HepG2 (cell line): ENCODE data around the gene SETD1A. TPM values are rescaled to one million over a fixed set of nuclear protein-coding genes. Genes with fewer than 3 reads are reported as not detected.

Experiments
- AGO1 ChIP-seq: fragments of 200-400 bp; formaldehyde crosslinking; IDR thresholded peaks from 2 replicates; pipeline ENCODE4 v1.6.1; 2017; ENCODE audit warnings: mild to moderate bottlenecking, low read depth, low read length, moderate library complexity; ENCODE audit not compliant: poor library complexity, severe bottlenecking
- ASH2L ChIP-seq: fragments of 300-600, 200-600 bp; sonication (generic); IDR thresholded peaks from 2 replicates; pipeline ENCODE4 v1.7.0; 2017; ENCODE audit warnings: low read depth, mild to moderate bottlenecking, moderate library complexity, mixed read lengths, low read length; ENCODE audit not compliant: insufficient read length
- CHCHD3 ChIP-seq: sonication (generic); formaldehyde crosslinking; IDR thresholded peaks from 2 replicates; pipeline ENCODE4 v1.8.0; 2022; ENCODE audit warnings: mild to moderate bottlenecking, missing genetic modification reagents, moderate library complexity
- EHMT2 ChIP-seq: fragments of 200-600 bp; sonication (generic); IDR thresholded peaks from 2 replicates; pipeline ENCODE4 v1.7.0; 2017; ENCODE audit warnings: antibody characterized with exemption, low read depth, low read length, borderline replicate concordance
- FOXA1 ChIP-seq, 2 experiments: fragments of 450-650 bp in 1 of 2; sonication (generic) in 1 of 2; formaldehyde crosslinking in 1 of 2; IDR thresholded peaks; 2 replicates each; pipeline versions ENCODE4 v1.4.0 to v1.6.1; 2016 to 2020; ENCODE audit warnings: missing genetic modification reagents in 1 of 2
- FOXJ3 ChIP-seq: sonication (generic); formaldehyde crosslinking; IDR thresholded peaks from 2 replicates; pipeline ENCODE4 v1.4.0; 2020; ENCODE audit warnings: missing genetic modification reagents, mild to moderate bottlenecking, borderline replicate concordance
- FOXO1 ChIP-seq: sonication (generic); formaldehyde crosslinking; IDR thresholded peaks from 2 replicates; pipeline ENCODE4 v1.4.0; 2020; ENCODE audit warnings: missing genetic modification reagents
- FOXO4 ChIP-seq: sonication (generic); formaldehyde crosslinking; conservative IDR thresholded peaks from 2 replicates; pipeline ENCODE4 v1.8.1; 2023; ENCODE audit warnings: missing genetic modification reagents
- HOXA9 ChIP-seq: sonication (generic); formaldehyde crosslinking; IDR thresholded peaks from 2 replicates; pipeline ENCODE4 v1.8.1; 2022; ENCODE audit warnings: missing genetic modification reagents, mild to moderate bottlenecking, moderate library complexity, borderline replicate concordance
- MBD4 ChIP-seq: IDR thresholded peaks from 2 replicates; pipeline ENCODE4 v1.6.1; 2012; ENCODE audit warnings: low read length, inconsistent platforms, borderline replicate concordance
- MIXL1 ChIP-seq: IDR thresholded peaks from 2 replicates; pipeline ENCODE4 v1.6.1; 2016
- MYC ChIP-seq: sonication (generic); formaldehyde crosslinking; IDR thresholded peaks from 2 replicates; pipeline ENCODE4 v1.9.0; 2021; ENCODE audit warnings: missing genetic modification reagents, borderline replicate concordance
- RAD21 ChIP-seq: fragments of 450-650 bp; formaldehyde crosslinking; IDR thresholded peaks from 2 replicates; pipeline ENCODE4 v1.5.0; 2020; ENCODE audit warnings: mild to moderate bottlenecking
- SAFB2 ChIP-seq: sonication (generic); formaldehyde crosslinking; IDR thresholded peaks from 2 replicates; pipeline ENCODE4 v1.5.1; 2020; ENCODE audit warnings: missing genetic modification reagents, low read depth, mild to moderate bottlenecking, borderline replicate concordance
- SKIL ChIP-seq: sonication (generic); formaldehyde crosslinking; IDR thresholded peaks from 2 replicates; pipeline ENCODE4 v1.8.0; 2022; ENCODE audit warnings: missing genetic modification reagents, mild to moderate bottlenecking, moderate library complexity, borderline replicate concordance
- TFAP4 ChIP-seq: sonication (generic); IDR thresholded peaks from 2 replicates; pipeline ENCODE4 v1.6.1; 2016; ENCODE audit warnings: low read depth, borderline replicate concordance
- ZBTB37 ChIP-seq: sonication (generic); formaldehyde crosslinking; IDR thresholded peaks from 2 replicates; pipeline ENCODE4 v1.4.0; 2020; ENCODE audit warnings: mild to moderate bottlenecking, missing genetic modification reagents
- ZFAT ChIP-seq: sonication (generic); formaldehyde crosslinking; conservative IDR thresholded peaks from 2 replicates; pipeline ENCODE4 v1.8.1; 2023; ENCODE audit warnings: missing genetic modification reagents, inconsistent platforms
- ZNF317 ChIP-seq: sonication (generic); formaldehyde crosslinking; IDR thresholded peaks from 2 replicates; pipeline ENCODE4 v1.5.0; 2020; ENCODE audit warnings: mild to moderate bottlenecking, missing genetic modification reagents
- ZNF513 ChIP-seq: sonication (generic); formaldehyde crosslinking; conservative IDR thresholded peaks from 2 replicates; pipeline ENCODE4 v1.5.0; 2020; ENCODE audit warnings: missing genetic modification reagents
- ZNF546 ChIP-seq: sonication (generic); formaldehyde crosslinking; conservative IDR thresholded peaks from 2 replicates; pipeline ENCODE4 v1.8.1; 2023; ENCODE audit warnings: mild to moderate bottlenecking, missing genetic modification reagents
- ZNF577 ChIP-seq: sonication (generic); formaldehyde crosslinking; IDR thresholded peaks from 2 replicates; pipeline ENCODE4 v1.4.0; 2020; ENCODE audit warnings: mild to moderate bottlenecking, low read depth, missing genetic modification reagents, borderline replicate concordance
- ZSCAN30 ChIP-seq: sonication (generic); formaldehyde crosslinking; IDR thresholded peaks from 2 replicates; pipeline ENCODE4 v1.5.0; 2020; ENCODE audit warnings: mild to moderate bottlenecking, missing genetic modification reagents
- polyA plus RNA-seq, 8 experiments: library from polyadenylated mRNA; depleted of rRNA in 3 of 8; stranded (reverse) in 7 of 8; unstranded in 1 of 8; fragments of >200 nt; fragmentation: Illumina TruSeq in 4 of 8; extraction: Trizol in 4 of 8; gene quantifications; 2 replicates each; pipeline versions ENCODE4 v1.2.1 to v1.2.3, GENCODE V29; 2011 to 2016; ENCODE audit warnings: low read depth in 4 of 8, missing spikeins in 1 of 8, mixed read lengths in 1 of 8; ENCODE audit not compliant: insufficient read depth in 1 of 8
- total RNA-seq, 5 experiments: library from RNA; depleted of rRNA; stranded (reverse); fragments of >200 nt; fragmentation: Illumina TruSeq; extraction: Trizol; gene quantifications; 2 replicates each; pipeline ENCODE4 v1.2.3, GENCODE V29; 2016; ENCODE audit warnings: low read depth in 1 of 5

Gene SETD1A
- total and polyA plus RNA-seq, 2 of the 13 experiments (the other 11 are each of a cell fraction or from before 2014, with no cell fraction given), result 3.8 to 5.6 TPM

- TF ChIP-seq SKIL (CRISPR knock-in tag) (no peak), ZNF546 (no peak), FOXJ3 (CRISPR knock-in tag) (no peak), SAFB2 (CRISPR knock-in tag) (no peak), ZNF317 (CRISPR knock-in tag) (no peak), ZFAT (CRISPR knock-in tag) (no peak), HOXA9 (CRISPR knock-in tag) (no peak), TFAP4 (no peak), ZBTB37 (CRISPR knock-in tag) (peak; percentile 79; the same call in 1 of the 2 replicates), ASH2L (no peak), MIXL1 (0 out of 2 replicates have a peak, but pooled peaks have one; percentile 24), FOXA1 (IDR thresholded peaks at IDR 0.05) (no peak), FOXA1 (CRISPR knock-in tag; IDR thresholded peaks at IDR 0.05) (peak; percentile 10; the same call in 1 of the 2 replicates), RAD21 (CRISPR knock-in tag) (no peak), FOXO4 (CRISPR knock-in tag) (no peak), AGO1 (no peak), MBD4 (no peak), ZNF513 (CRISPR knock-in tag) (no peak), EHMT2 (no peak), ZSCAN30 (CRISPR knock-in tag) (no peak), ZNF577 (CRISPR knock-in tag) (no peak), CHCHD3 (CRISPR knock-in tag) (no peak), FOXO1 (CRISPR knock-in tag) (peak; percentile 35; the same call in 1 of the 2 replicates), MYC (CRISPR knock-in tag) (no peak)
These were observed 66.2 kb downstream of the SETD1A start (continued) for GRCh38 chr16:31023627-31024226.
